HG03103 (cell line): ENCODE data around the gene CCDC12.

Experiments used
- ATAC-seq: cut with Tn5 transposase; IDR thresholded peaks from one replicate; pipeline ENCODE4 v1.9.1; 2021; ENCODE audit warnings: low read depth; ENCODE audit not compliant: unreplicated experiment

Gene CCDC12

GRCh38 chr3:46997453-46998091 is 21.0 kb upstream of the CCDC12 start:
- ATAC-seq, result no peak

GRCh38 chr3:46996689-46997452 is 20.3 kb upstream of the CCDC12 start:
- ATAC-seq, result no peak

DNA sequence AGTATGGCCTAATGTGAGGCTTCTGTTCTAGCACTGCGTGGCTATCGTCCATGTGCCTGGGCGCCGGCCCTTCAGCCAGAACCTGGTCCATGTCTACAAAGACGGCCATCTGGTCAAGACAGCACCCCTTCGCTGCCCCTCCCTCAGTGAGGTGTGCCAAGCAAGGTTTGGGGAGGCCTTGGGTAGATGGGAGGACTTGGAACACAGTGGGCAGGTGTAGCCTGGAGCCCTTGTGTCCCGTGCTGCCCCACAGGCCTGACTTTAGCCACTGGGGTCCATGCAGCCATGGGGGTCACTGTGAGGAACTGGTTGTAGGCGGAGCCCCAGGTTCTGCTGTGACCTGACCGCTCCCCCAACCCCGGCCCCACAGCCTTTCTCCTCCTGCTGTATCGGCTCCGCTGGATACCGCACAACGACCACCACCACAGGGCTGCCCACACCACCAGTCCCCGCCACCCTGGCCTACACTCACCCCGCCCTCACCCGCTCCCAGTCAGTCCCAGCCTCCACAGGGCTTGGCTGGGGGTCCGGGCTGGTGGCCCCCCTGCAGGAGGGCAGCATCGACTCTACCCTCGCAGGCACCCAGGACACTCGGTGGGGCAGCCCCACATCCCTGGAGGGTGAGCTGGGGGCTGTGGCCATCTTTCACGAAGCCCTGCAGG is 19.5 kb upstream of the CCDC12 start:
- ATAC-seq, result no peak

- no peak for ATAC-seq
Measured at GRCh38 chr3:46994801-46995731, 18.5 kb upstream of the CCDC12 start.

DNA sequence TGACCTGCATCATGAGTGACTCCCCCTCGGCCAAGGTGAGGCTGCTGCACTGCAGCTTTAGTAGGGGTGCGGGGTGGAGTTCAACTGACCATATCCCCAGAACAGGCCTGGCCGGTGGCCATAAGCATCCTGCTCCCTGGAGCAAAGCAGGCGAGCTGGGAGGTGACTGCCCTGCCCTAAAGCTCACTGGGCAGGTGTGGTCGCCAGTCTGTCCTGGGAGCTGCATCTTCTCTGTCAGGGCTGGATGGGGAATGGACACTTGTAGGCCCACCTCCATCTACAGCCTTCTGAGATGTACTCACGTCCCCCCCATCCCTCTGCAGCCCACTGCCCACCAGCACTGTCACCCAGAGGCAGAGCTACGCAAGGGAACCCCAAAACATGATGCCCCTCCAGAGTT is 17.4 kb upstream of the CCDC12 start:
- no peak for ATAC-seq

GRCh38 chr3:46993292-46993691 is 16.7 kb upstream of the CCDC12 start:
- ATAC-seq, result no peak

- no peak for ATAC-seq
Measured at GRCh38 chr3:46992231-46992630, 15.7 kb upstream of the CCDC12 start.

- no peak for ATAC-seq
Measured at GRCh38 chr3:46991406-46992165, 15.0 kb upstream of the CCDC12 start.

- ATAC-seq, result no peak
Measured at GRCh38 chr3:46990573-46991374, 14.2 kb upstream of the CCDC12 start.

DNA sequence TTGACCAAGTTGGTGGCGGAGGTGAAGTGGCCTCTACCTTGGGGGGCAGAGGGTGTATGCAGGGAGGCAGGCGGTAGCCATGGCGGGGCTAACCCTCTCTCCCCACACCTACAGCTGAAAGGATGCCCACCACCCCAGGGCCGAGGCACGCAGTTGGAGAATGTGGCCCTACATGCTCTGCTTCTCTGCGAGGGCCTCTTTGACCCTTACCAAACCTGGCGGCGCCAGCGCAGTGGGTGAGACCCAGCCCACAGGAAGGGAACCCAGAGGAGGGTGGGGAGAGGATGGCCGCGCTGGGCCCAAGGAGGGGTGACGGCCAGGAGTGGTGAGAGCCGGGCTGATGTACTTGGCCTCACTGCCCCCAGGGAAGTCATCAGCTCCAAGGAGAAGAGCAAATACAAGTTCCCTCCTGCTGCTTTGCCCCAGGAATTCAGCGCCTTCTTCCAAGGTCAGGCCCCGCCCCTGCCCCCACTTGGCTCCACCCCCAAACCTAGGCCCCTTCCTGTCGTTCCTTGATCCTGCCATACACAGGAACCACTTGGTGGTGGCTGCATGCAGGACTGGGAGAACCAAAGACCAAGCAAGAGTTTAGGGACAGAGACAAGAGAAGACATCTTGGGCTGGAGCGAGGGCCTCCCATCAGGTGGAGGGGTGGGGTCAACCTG is 12.7 kb upstream of the CCDC12 start:
- no peak for ATAC-seq

DNA sequence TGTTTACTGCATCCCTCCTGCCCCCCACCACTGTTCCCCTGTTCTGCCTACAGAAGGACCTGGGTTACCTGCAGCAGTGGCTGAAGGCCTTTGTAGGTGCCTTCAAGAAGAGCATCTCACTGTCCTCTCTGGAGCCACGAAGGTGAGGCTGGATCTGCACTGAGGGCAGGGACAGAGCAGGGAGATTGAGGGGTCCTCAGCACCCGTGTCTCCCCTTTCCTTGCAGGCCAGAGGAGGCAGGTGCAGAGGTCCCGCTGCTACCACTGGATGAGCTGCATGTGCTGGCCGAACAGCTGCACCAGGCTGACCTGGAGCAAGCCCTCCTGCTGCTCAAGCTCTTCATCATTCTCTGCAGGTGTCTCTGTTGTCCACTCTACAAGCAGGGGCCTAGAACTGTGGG is 12.1 kb upstream of the CCDC12 start:
- ATAC-seq, result no peak

- ATAC-seq, result peak; percentile 64
Measured at GRCh38 chr3:46987743-46988401, 11.3 kb upstream of the CCDC12 start.

GRCh38 chr3:46987319-46987742 is 10.8 kb upstream of the CCDC12 start:
- peak; percentile 14 for ATAC-seq

DNA sequence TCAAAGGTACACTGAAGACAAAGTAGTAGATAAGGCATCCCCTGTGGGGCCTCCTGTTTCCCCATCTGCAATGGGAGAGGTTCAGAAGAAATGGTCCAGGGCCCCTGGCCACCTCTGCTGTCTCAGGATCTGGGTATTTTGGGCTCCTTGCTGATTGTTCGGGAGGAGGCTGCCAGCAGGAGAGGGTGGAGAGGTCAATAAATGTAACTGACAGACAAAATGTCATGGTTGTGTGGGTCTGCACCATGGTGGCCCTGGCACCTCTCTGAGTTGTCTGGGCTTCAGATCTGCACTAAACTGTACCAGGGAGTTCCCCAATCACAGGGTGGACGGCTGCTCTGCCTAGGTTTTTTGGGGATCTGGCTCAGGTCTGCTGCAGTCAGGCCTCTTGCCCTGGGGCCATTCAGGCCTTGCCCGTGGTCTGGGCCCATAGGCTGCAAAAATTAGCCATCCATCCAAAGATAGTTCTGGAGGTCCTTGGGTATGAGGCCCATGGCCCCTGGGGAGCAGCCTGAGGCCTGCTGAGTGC is 10.3 kb upstream of the CCDC12 start:
- no peak for ATAC-seq

DNA sequence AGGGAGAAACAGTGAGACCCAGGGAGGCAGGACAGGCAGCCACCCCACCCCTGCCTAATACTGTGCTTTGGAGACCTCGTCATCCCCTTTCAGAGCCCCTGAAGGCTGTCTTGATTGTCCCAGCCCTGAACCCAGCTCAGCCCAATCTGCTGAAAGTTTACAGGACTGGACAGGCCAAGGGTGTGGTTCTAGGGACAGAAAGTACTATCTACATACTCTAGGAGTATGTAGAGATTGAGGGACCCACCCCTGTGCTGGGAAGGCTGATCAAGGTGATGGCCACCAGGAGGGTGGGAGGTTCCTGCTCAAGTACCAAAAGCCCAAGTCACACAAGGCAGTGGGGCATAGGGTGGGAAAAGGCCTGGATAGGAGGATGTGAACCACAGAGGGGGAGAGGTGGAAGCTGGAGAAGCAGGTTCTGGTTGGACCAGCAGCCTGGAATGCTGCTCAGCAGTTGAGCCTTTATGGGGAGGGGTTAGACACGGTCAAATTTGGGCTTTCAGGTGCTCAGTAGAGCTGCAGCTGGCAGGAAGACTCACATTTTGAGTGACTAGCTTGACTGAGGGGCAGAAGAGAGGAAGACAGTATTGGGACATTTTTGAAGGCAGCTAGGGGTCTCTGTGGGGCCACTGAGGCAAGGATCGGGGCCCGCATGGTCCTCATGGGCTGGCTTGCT is 9.6 kb upstream of the CCDC12 start:
- no peak for ATAC-seq

DNA sequence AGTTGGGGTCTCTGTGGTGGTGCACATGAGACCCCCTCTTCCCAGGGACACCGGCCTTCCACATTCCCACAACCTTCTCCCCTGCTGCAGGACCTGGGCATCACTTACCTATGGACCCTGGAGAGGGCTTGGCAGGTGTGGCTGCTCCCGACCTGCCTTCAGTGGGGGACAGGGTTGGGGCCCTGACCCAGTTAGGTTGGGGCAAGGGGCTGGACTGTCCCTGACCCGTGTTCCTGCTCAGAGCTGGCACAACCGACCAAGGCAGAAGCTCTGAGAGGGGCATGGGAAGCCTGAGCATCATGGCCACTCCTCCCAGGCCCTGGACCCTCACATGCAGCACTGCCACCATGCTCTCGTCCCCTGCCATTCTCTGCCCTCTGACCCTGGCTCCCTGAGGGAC is 9.0 kb upstream of the CCDC12 start:
- ATAC-seq, result no peak
